Right atrium auricular region (tissue), 2 donors: ENCODE data around the gene NPHP4. TPM values are rescaled to one million over a fixed set of nuclear protein-coding genes. Genes with fewer than 3 reads are reported as not detected.
A peak's percentile ranks its signal among the peaks of the same experiment; 100 is the strongest.
"Not testable (repeated sequence)": the region's sequence is repeated elsewhere in the genome, so short reads cannot be mapped to it uniquely, and the experiment has no call there.

Source experiments
- DNase-seq: peaks from one replicate; pipeline ENCODE4 v3.0.0-alpha.2; 2019; ENCODE audit warnings: low spot score
- H3K27ac ChIP-seq, 2 donors: fragments of 200-600 bp; sonication (generic); 1 replicate in 1 of 2; 2 replicates in 1 of 2; pipeline ENCODE4 v1.5.1; 2016 to 2019
- H3K27me3 ChIP-seq, 2 donors: fragments of 200-600 bp; sonication (generic); one replicate each; pipeline versions ENCODE4 v1.5.1 to v1.6.0; 2017 to 2019
- H3K36me3 ChIP-seq: fragments of 200-600 bp; sonication (generic); one replicate; pipeline ENCODE4 v1.5.1; 2016
- H3K4me1 ChIP-seq, 2 donors: fragments of 200-600 bp; sonication (generic); one replicate each; pipeline versions ENCODE4 v1.5.1 to v1.6.0; 2017 to 2019
- H3K4me3 ChIP-seq, 2 donors: fragments of 200-600 bp; sonication (generic); 1 replicate in 1 of 2; 2 replicates in 1 of 2; pipeline ENCODE4 v1.5.1; 2017 to 2019; ENCODE audit warnings: mild to moderate bottlenecking in 1 of 2, moderate library complexity in 1 of 2
- H3K9me3 ChIP-seq, 2 donors: fragments of 200-600 bp; sonication (generic); one replicate each; pipeline ENCODE4 v1.5.1; 2019
- CTCF ChIP-seq, 2 donors: fragments of 200-600 bp; sonication (generic); IDR thresholded peaks; one replicate each; pipeline ENCODE4 v1.5.1; 2019; ENCODE audit warnings: antibody characterized with exemption in 2 of 2
- total RNA-seq, 2 donors: library from RNA; depleted of rRNA; stranded (reverse); fragments of >200 nt; gene quantifications; one replicate each; pipeline ENCODE4 v1.1.0, GENCODE V29; 2016

Gene NPHP4
- total RNA-seq, 2 donors from 2014 or later = 3.0 to 4.3 TPM

DNA sequence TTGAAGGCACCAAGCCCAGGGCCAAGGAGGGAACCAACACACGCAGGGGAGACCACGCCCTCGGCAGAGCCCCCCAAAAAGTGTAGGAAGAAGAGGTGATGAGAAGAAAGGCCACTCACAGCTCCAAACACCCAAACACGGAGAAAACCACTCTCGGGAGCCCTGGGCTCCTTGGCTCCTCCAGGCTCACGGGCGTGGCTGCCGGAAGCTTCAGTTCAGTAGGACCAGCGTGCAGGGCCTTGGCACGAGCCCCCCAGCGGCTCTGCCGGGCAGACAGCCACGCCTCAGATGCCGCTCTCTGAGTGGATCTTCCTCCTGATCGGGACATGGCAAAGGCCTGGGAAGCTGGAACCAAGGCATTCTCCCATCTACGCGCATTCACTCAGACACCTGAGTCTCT, 94.0 kb downstream of the NPHP4 start:
- Histone ChIP-seq H3K27ac (no peak overlapping the region), H3K36me3 (no peaks in the 10 kb centered on the region), H3K4me1 (no peaks in the 10 kb centered on the region), H3K4me3 (no peak overlapping the region), H3K27me3 (no peaks in the 10 kb centered on the region), H3K9me3 (no peaks in the 10 kb centered on the region)
- TF ChIP-seq CTCF (IDR thresholded peaks at IDR 0.05) = no peak
- DNase-seq = no peak

DNA sequence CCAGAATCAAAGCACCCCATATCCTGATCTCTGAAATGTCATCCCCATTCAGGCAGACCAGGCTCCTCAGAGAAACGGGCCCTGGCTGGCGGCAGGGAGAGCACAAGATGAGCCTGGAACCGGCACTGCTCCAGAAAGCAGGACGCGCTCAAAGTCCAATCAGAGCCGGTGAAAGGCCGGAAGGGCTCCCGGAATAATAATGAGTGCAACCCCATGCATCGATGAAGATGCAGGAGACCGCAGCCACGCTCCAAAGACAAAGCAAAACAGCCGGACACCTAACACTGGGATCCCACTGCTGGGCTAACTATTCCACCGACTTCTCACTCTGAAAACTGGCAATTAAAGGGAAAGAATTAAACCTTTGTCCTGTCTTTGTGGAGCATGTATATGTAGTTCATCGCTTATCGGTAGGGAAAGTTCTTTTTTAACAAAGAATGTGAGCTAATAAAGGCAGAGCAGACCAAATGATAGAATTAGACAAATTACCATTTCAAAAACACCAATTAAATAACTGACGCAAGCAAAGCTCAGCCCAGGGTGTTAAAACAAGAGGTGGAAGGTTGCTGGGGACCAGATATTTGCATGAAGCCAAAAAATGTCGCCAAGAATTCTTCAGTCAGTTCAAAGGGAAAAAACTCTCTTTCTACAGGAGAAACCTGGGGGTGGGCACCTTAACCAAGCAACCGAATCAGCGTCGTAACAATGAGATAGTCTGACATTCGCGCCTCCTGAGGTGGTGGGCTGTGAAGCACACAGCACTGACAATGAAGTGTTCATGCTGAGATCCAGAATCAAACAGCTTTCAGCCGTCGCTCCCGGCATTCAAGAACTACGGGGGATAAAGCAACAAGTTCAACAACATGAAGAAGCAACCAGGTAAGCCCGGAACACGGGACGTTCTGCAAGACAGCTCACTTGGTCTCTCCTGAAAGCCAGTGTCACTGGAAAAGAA, 95.2 kb downstream of the NPHP4 start:
- Histone ChIP-seq H3K9me3 (no peaks in the 10 kb centered on the region), H3K36me3 (no peaks in the 10 kb centered on the region), H3K27me3 (no peaks in the 10 kb centered on the region), H3K4me1 (no peaks in the 10 kb centered on the region), H3K4me3 (no peak overlapping the region), H3K27ac (no peak overlapping the region)
- no peak for DNase-seq
- no peak for TF ChIP-seq CTCF (IDR thresholded peaks at IDR 0.05)

- Histone ChIP-seq H3K27ac (no peak overlapping the region), H3K4me3 (no peak overlapping the region), H3K9me3 (no peaks in the 10 kb centered on the region), H3K27me3 (no peaks in the 10 kb centered on the region), H3K4me1 (no peaks in the 10 kb centered on the region), H3K36me3 (no peaks in the 10 kb centered on the region)
- DNase-seq = no peak
- TF ChIP-seq CTCF (IDR thresholded peaks at IDR 0.05) = no peak
Measured at GRCh38 chr1:5895446-5896406, 96.5 kb downstream of the NPHP4 start.

- H3K36me3 ChIP-seq, DNase-seq, H3K27ac ChIP-seq, H3K4me3 ChIP-seq, H3K27me3 ChIP-seq, H3K4me1 ChIP-seq, H3K9me3 ChIP-seq: not testable (repeated sequence)
- TF ChIP-seq CTCF (IDR thresholded peaks at IDR 0.05) = peak in 1 of 2 donors; percentile 30
Measured at GRCh38 chr1:5893699-5894278, 98.4 kb downstream of the NPHP4 start.

GRCh38 chr1:5892329-5892728, 99.9 kb downstream of the NPHP4 start:
- no peak overlapping the region for H3K4me3 ChIP-seq
- H3K4me1 ChIP-seq = no peaks in the 10 kb centered on the region
- DNase-seq = no peak
- H3K9me3 ChIP-seq = no peaks in the 10 kb centered on the region
- H3K36me3 ChIP-seq = no peaks in the 10 kb centered on the region
- H3K27ac ChIP-seq = no peak overlapping the region
- TF ChIP-seq CTCF (IDR thresholded peaks at IDR 0.05) = no peak
- no peaks in the 10 kb centered on the region for H3K27me3 ChIP-seq
